IMR-90 (cell line): Measurements from ENCODE around the gene TMEM41A. TPM values are rescaled to one million over a fixed set of nuclear protein-coding genes. Genes with fewer than 3 reads are reported as not detected.

Experiments used
- ATAC-seq: fragments of 200-7000 bp; cut with Tn5 transposase; 2 replicates; pipeline ENCODE4 v1.9.1; 2020; ENCODE audit warnings: low read depth, mild to moderate bottlenecking, moderate library complexity
- BruUV-seq: library from RNA; stranded (reverse); fragments of 400-500 nt; replicated peaks from 2 replicates; lab custom pipeline; 2021; lab: Mats Ljungman, UMichigan
- CTCF ChIA-PET: fragments of 300-600 bp; formaldehyde crosslinking; extraction: SDS; loops from one replicate; lab custom pipeline; 2021; ENCODE audit warnings: antibody characterized with exemption; lab: Yijun Ruan, JAX
- POLR2A ChIA-PET: fragments of 300-600 bp; sonication (Branson Sonifier 250); formaldehyde crosslinking; loops from one replicate; lab custom pipeline; 2022; ENCODE audit warnings: antibody characterized with exemption; ENCODE audit not compliant: unreplicated experiment; lab: Charles Lee
- DNase-seq: peaks from one replicate; pipeline ENCODE4 v3.0.0; 2013
- H2AFZ ChIP-seq: replicated peaks from 2 replicates; pipeline ENCODE3; 2013; ENCODE audit warnings: low read length, mild to moderate bottlenecking; ENCODE audit not compliant: poor library complexity
- H2AK5ac ChIP-seq: 2 replicates; pipeline ENCODE4 v1.6.1; 2013; ENCODE audit warnings: low read depth, low read length, inconsistent platforms
- H2AK9ac ChIP-seq: replicated peaks from 2 replicates; pipeline ENCODE3; 2013; ENCODE audit warnings: mild to moderate bottlenecking, low read depth, low read length, moderate library complexity; ENCODE audit not compliant: poor library complexity
- H2BK120ac ChIP-seq: 2 replicates; pipeline ENCODE4 v1.6.1; 2013; ENCODE audit warnings: low read depth, low read length, inconsistent platforms
- H2BK15ac ChIP-seq: 3 replicates; pipeline ENCODE4 v1.6.1; 2013; ENCODE audit warnings: low read depth, low read length, inconsistent platforms
- H2BK20ac ChIP-seq: 2 replicates; pipeline ENCODE4 v1.6.1; 2013; ENCODE audit warnings: low read depth, mild to moderate bottlenecking, inconsistent platforms, low read length, moderate library complexity
- H2BK5ac ChIP-seq: 2 replicates; pipeline ENCODE4 v1.6.1; 2013; ENCODE audit warnings: mild to moderate bottlenecking, low read depth, low read length, inconsistent platforms; ENCODE audit not compliant: poor library complexity, severe bottlenecking
- H3K14ac ChIP-seq: replicated peaks from 2 replicates; pipeline ENCODE4 v1.6.1; 2013; ENCODE audit warnings: low read depth, low read length, inconsistent platforms
- H3K18ac ChIP-seq: 2 replicates; pipeline ENCODE4 v1.6.1; 2013; ENCODE audit warnings: low read depth, low read length, control low read depth
- H3K23ac ChIP-seq: 2 replicates; pipeline ENCODE4 v1.6.1; 2013; ENCODE audit warnings: low read depth, low read length, inconsistent platforms
- H3K27ac ChIP-seq: 2 replicates; pipeline ENCODE4 v1.5.1; 2013; ENCODE audit warnings: mild to moderate bottlenecking, control low read depth, low read length; ENCODE audit not compliant: insufficient read depth
- H3K27me3 ChIP-seq: 2 replicates; pipeline ENCODE4 v1.6.1; 2013; ENCODE audit warnings: low read length; ENCODE audit not compliant: control insufficient read depth, insufficient read depth
- H3K36me3 ChIP-seq: 2 replicates; pipeline ENCODE4 v1.6.1; 2013; ENCODE audit warnings: low read length, mixed read lengths; ENCODE audit not compliant: control insufficient read depth, insufficient read depth
- H3K4ac ChIP-seq: 2 replicates; pipeline ENCODE4 v1.6.1; 2013; ENCODE audit warnings: low read depth, low read length, inconsistent platforms
- H3K4me1 ChIP-seq: 2 replicates; pipeline ENCODE4 v1.6.1; 2013; ENCODE audit warnings: low read length, mixed read lengths; ENCODE audit not compliant: control insufficient read depth, insufficient read depth
- H3K4me2 ChIP-seq: 2 replicates; pipeline ENCODE4 v1.6.1; 2013; ENCODE audit warnings: low read depth, mild to moderate bottlenecking, control low read depth, low read length, moderate library complexity
- H3K4me3 ChIP-seq: 2 replicates; pipeline ENCODE4 v1.5.1; 2013; ENCODE audit warnings: low read depth, mild to moderate bottlenecking, control low read depth, low read length, moderate library complexity; ENCODE audit not compliant: insufficient read depth
- H3K56ac ChIP-seq: 2 replicates; pipeline ENCODE4 v1.6.1; 2013; ENCODE audit warnings: low read length, inconsistent platforms; ENCODE audit not compliant: insufficient read depth; ENCODE audit errors: extremely low read depth
- H3K79me1 ChIP-seq, 2 experiments: 2 replicates each; pipeline ENCODE4 v1.6.1; 2013; ENCODE audit warnings: low read length in 2 of 2, inconsistent platforms in 1 of 2, low read depth in 1 of 2
- H3K9ac ChIP-seq: 2 replicates; pipeline ENCODE4 v1.6.1; 2013; ENCODE audit warnings: low read depth, low read length, control low read depth
- H3K9me1 ChIP-seq: 2 replicates; pipeline ENCODE4 v1.6.1; 2013; ENCODE audit warnings: low read length, inconsistent platforms; ENCODE audit not compliant: insufficient read depth
- H3K9me3 ChIP-seq: 2 replicates; pipeline ENCODE4 v1.6.1; 2013; ENCODE audit warnings: low read length; ENCODE audit not compliant: control insufficient read depth, insufficient read depth
- H4K20me1 ChIP-seq: 2 replicates; pipeline ENCODE4 v1.6.1; 2013; ENCODE audit warnings: low read length, inconsistent platforms; ENCODE audit not compliant: insufficient read depth
- H4K5ac ChIP-seq: 2 replicates; pipeline ENCODE4 v1.6.1; 2013; ENCODE audit warnings: mild to moderate bottlenecking, low read depth, low read length, control low read depth
- H4K8ac ChIP-seq, 2 experiments: 2 replicates each; pipeline ENCODE4 v1.6.1; 2013; ENCODE audit warnings: low read depth in 2 of 2, low read length in 2 of 2, control low read depth in 1 of 2, inconsistent platforms in 1 of 2
- H4K91ac ChIP-seq: 2 replicates; pipeline ENCODE4 v1.6.1; 2013; ENCODE audit warnings: low read depth, low read length, inconsistent platforms; ENCODE audit not compliant: insufficient read depth
- RAD21 ChIP-seq: IDR thresholded peaks from 2 replicates; pipeline ENCODE4 v1.6.1; 2012; ENCODE audit warnings: low read length, improper control_type of control experiment
- WGBS, 2 experiments: methylation state at CpG; one replicate each; pipeline versions ENCODE4 v1.1.5 to v1.1.7; 2013; ENCODE audit warnings: missing lambda C conversion rate in 2 of 2; ENCODE audit not compliant: insufficient read length in 1 of 2; ENCODE audit errors: extremely low coverage in 2 of 2; 5-methylcytosine and 5-hydroxymethylcytosine counted together
- dilution Hi-C: fragments of 300-500 bp; cut with HindIII; formaldehyde crosslinking; loops from one replicate; pipeline ENCODE4 v1.14.3; 2018; ENCODE audit warnings: low sequenced_read_pairs; ENCODE audit not compliant: unreplicated experiment
- in situ Hi-C: fragments of 300-500 bp; cut with MboI; formaldehyde crosslinking; loops from 3 replicates; pipeline ENCODE4 v1.14.3; 2019; ENCODE audit warnings: low sequenced_read_pairs, inconsistent platforms, mixed read lengths
- intact Hi-C: fragments of 100-400 bp; cut with micrococcal nuclease; formaldehyde crosslinking; loops from 2 replicates; pipeline ENCODE4 v1.10.0; 2022
- polyA plus RNA-seq, 3 experiments: library from polyadenylated mRNA; depleted of rRNA; stranded (reverse); fragments of >200 nt; gene quantifications; 2 replicates each; pipeline ENCODE4 v1.2.3, GENCODE V29; 2012; ENCODE audit warnings: low replicate concordance in 1 of 3
- total RNA-seq: library from RNA; depleted of rRNA; stranded (reverse); fragments of >200 nt; gene quantifications from 2 replicates; pipeline ENCODE4 v1.2.3, GENCODE V29; 2012

The TMEM41A gene
- total and polyA plus RNA-seq, 2 of the 4 experiments (the other 2 are of a cell fraction): 10.6 to 12.5 TPM

DNA sequence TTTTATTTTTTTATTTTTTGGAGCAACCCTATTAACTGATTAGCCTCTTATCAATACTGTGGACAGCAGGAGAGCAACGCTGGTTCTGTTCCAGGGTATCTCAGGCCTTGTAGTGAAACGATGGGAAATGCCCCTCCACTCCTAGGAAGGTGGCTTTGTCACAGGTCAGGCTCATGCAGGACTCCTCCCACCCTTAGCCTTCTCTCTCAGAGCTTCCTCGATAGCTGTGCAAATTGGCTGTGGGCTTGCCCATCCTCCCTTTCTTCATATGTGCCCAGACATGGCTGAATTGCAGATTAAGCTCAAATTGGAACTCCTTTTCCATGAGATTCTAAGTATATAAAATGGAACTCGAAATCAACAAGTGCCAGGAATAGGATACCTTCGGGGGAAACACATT lies 38.5 kb downstream of the TMEM41A start:
- Histone ChIP-seq H3K18ac (no peak overlapping the region), H4K20me1 (no peaks in the 10 kb centered on the region), H3K4me3 (no peak overlapping the region), H2BK20ac (no peak overlapping the region), H3K4me1 (no peaks in the 10 kb centered on the region), H4K8ac (no peak overlapping the region), H4K91ac (no peak overlapping the region), H3K27me3 (no peaks in the 10 kb centered on the region), H2BK120ac (no peak overlapping the region), H2AK5ac (no peak overlapping the region), H3K9me3 (no peaks in the 10 kb centered on the region), H3K36me3 (peaks cover 1% of the 10 kb centered on the region; the same call in 1 of the 2 replicates), H2AK9ac (no peak overlapping the region), H2BK15ac (no peak overlapping the region), H3K79me1 (no peaks in the 10 kb centered on the region), H2BK5ac (no peak overlapping the region), H3K4me2 (no peak overlapping the region), H3K23ac (no peak overlapping the region), H3K56ac (no peak overlapping the region), H3K9me1 (no peaks in the 10 kb centered on the region; the same call in 1 of the 2 replicates), H4K5ac (no peak overlapping the region), H3K9ac (no peak overlapping the region), H3K27ac (no peak overlapping the region), H3K14ac (no peak overlapping the region), H2AFZ (no peak overlapping the region), H3K4ac (no peak overlapping the region)
- dilution Hi-C loops (no loop called here), in situ Hi-C loops (no loop called here), intact Hi-C loops (no loop called here)
- TF ChIP-seq RAD21: no peak
- DNase-seq: no peak
- ATAC-seq: no peak
- no TSS peak for BruUV-seq
- POLR2A ChIA-PET: no interaction called here
- WGBS, 2 experiments: no CpG with 5 or more reads among the region's 5 CpGs
- CTCF ChIA-PET: interaction anchor here (0.6 to 2.5 kb wide), 7 partner anchors 9 to 115 kb away, joined by 3 to 10 read pairs (median 3); no protein-coding TSS in a partner anchor
